Smooth muscle cell (in vitro differentiated cells): ENCODE results near the gene MYL10. TPM values are rescaled to one million over a fixed set of nuclear protein-coding genes. Genes with fewer than 3 reads are reported as not detected.

Source experiments
- DNase-seq: peaks from one replicate; lab custom pipeline; 2025; ENCODE audit not compliant: unreplicated experiment; lab: John Stamatoyannopoulos, UW
- H2AFZ ChIP-seq: fragments of 200-600 bp; sonication (generic); 2 replicates; pipeline ENCODE4 v1.6.0; 2016; ENCODE audit warnings: antibody characterized with exemption, low read depth, mild to moderate bottlenecking
- H3F3A ChIP-seq: fragments of 200-600 bp; sonication (generic); 2 replicates; pipeline ENCODE4 v1.6.0; 2017; ENCODE audit warnings: antibody characterized with exemption, low read depth
- H3K27ac ChIP-seq: fragments of 200-600 bp; sonication (generic); 2 replicates; pipeline ENCODE4 v1.5.1; 2016; ENCODE audit warnings: low read depth, mild to moderate bottlenecking
- H3K27me3 ChIP-seq: fragments of 200-600 bp; sonication (generic); 2 replicates; pipeline ENCODE4 v1.6.1; 2016; ENCODE audit warnings: low read depth, mild to moderate bottlenecking
- H3K36me3 ChIP-seq: fragments of 200-600 bp; sonication (generic); 2 replicates; pipeline ENCODE4 v1.5.1; 2016; ENCODE audit warnings: low read depth
- H3K4me1 ChIP-seq: fragments of 200-600 bp; sonication (generic); 2 replicates; pipeline ENCODE4 v1.5.1; 2016; ENCODE audit warnings: low read depth
- H3K4me2 ChIP-seq: fragments of 200-600 bp; sonication (generic); 2 replicates; pipeline ENCODE4 v1.6.0; 2016; ENCODE audit warnings: mild to moderate bottlenecking
- H3K4me3 ChIP-seq: fragments of 200-600 bp; sonication (generic); 2 replicates; pipeline ENCODE4 v1.5.1; 2016; ENCODE audit warnings: mild to moderate bottlenecking
- H3K79me2 ChIP-seq: fragments of 200-600 bp; sonication (generic); 2 replicates; pipeline ENCODE4 v1.6.0; 2016; ENCODE audit warnings: low read depth, mild to moderate bottlenecking
- H3K9ac ChIP-seq: fragments of 200-600 bp; sonication (generic); 2 replicates; pipeline ENCODE4 v1.6.0; 2016; ENCODE audit warnings: low read depth
- H3K9me3 ChIP-seq: fragments of 200-600 bp; sonication (generic); replicated peaks from 2 replicates; pipeline ENCODE4 v1.5.1; 2016; ENCODE audit warnings: low read depth
- H4K20me1 ChIP-seq: fragments of 200-600 bp; sonication (generic); 2 replicates; pipeline ENCODE4 v1.6.0; 2016; ENCODE audit warnings: low read depth
- WGBS: methylation state at CpG from one replicate; pipeline ENCODE4 v1.1.7; 2016; ENCODE audit warnings: low lambda C conversion rate; 5-methylcytosine and 5-hydroxymethylcytosine counted together
- polyA plus RNA-seq: library from polyadenylated mRNA; unstranded; fragments of >200 nt; fragmentation: Nextera tagmentation; extraction: Ambion mirVana; gene quantifications from 2 replicates; pipeline ENCODE4 v1.2.1, GENCODE V29; 2016
- total RNA-seq: library from RNA; depleted of rRNA; stranded (reverse); fragments of >200 nt; gene quantifications from 2 replicates; pipeline ENCODE4 v1.2.3, GENCODE V29; 2014
- TF ChIP-seq, protein P1 (sequence below): fragments of 200-600 bp; sonication (generic); IDR thresholded peaks from 2 replicates; pipeline ENCODE4 v1.5.1; 2017; ENCODE audit warnings: borderline replicate concordance, mild to moderate bottlenecking, antibody characterized with exemption; ENCODE audit not compliant: insufficient read depth, poor library complexity, severe bottlenecking

MYL10 gene
- total and polyA plus RNA-seq, 2 experiments from 2014 or later, result 5.3 to 32.7 TPM

DNA sequence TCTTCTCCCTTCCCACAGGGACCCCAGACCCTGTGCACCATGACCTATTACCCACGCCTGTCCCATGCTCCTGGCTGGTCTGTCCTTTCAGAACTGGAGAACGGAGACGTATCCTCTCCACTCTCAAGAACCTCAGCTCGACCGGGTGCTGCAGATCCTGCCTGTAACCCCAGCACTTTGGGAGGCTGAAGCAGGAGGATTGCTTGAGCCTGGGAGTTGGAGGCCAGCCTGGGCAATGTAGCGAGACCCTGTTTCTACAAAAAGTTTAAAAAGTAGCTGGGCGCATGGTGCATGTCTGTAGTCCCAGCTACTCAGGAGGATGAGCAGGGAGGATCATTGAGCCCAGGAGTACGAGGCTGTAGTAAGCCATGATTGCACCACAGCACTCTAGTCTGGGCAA is 37.2 kb upstream of the MYL10 start:
- TF ChIP-seq, protein P1, sequence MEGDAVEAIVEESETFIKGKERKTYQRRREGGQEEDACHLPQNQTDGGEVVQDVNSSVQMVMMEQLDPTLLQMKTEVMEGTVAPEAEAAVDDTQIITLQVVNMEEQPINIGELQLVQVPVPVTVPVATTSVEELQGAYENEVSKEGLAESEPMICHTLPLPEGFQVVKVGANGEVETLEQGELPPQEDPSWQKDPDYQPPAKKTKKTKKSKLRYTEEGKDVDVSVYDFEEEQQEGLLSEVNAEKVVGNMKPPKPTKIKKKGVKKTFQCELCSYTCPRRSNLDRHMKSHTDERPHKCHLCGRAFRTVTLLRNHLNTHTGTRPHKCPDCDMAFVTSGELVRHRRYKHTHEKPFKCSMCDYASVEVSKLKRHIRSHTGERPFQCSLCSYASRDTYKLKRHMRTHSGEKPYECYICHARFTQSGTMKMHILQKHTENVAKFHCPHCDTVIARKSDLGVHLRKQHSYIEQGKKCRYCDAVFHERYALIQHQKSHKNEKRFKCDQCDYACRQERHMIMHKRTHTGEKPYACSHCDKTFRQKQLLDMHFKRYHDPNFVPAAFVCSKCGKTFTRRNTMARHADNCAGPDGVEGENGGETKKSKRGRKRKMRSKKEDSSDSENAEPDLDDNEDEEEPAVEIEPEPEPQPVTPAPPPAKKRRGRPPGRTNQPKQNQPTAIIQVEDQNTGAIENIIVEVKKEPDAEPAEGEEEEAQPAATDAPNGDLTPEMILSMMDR, result no peak
- H3K36me3 ChIP-seq, result no peaks in the 10 kb centered on the region
- H3K4me1 ChIP-seq, result no peaks in the 10 kb centered on the region
- DNase-seq, result no peak
- no peaks in the 10 kb centered on the region for H3F3A ChIP-seq
- no peaks in the 10 kb centered on the region for H4K20me1 ChIP-seq
- H3K4me3 ChIP-seq, result no peak overlapping the region
- H3K9ac ChIP-seq, result no peak overlapping the region
- no peak overlapping the region for H3K27ac ChIP-seq
- H3K4me2 ChIP-seq, result no peak overlapping the region
- no peaks in the 10 kb centered on the region for H3K27me3 ChIP-seq
- H2AFZ ChIP-seq, result no peak overlapping the region
- 86% methylated on average over 8 of the region's 8 CpGs for WGBS
- no peaks in the 10 kb centered on the region for H3K79me2 ChIP-seq
- H3K9me3 ChIP-seq, result no peaks in the 10 kb centered on the region

DNA sequence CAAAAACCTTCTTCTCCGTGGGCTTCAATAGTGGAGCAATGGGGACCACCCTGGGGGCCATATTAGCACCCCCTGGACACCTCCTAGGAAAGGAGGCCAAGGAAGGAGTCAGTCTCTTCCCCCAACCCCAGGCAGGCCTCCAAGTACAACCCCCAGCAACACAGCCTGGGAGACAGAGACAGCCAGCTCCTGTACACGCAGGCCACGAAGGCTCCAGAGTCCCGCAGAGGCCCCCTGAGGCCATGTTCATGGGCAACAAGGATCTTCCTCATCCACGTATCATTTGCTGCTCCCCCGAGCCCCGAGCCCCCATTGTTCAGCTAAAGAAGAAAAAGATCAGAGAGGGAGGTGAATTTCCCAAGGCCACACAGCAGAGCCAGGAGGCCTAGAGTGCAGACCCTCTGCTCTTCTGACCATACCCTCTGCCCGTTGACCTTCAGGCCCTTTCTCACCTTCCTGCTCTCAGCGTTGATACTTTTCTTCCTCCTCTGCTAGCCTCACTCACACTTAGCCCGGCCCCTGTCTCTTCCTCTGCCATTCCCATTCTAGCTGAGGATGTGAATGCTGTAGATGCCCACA is 35.9 kb upstream of the MYL10 start:
- Histone ChIP-seq H3K4me3 (no peak overlapping the region), H3K9me3 (no peaks in the 10 kb centered on the region), H3K9ac (no peak overlapping the region), H4K20me1 (no peaks in the 10 kb centered on the region), H2AFZ (no peak overlapping the region), H3F3A (no peaks in the 10 kb centered on the region), H3K79me2 (no peaks in the 10 kb centered on the region), H3K4me2 (no peak overlapping the region), H3K4me1 (no peaks in the 10 kb centered on the region), H3K36me3 (no peaks in the 10 kb centered on the region), H3K27ac (no peak overlapping the region), H3K27me3 (no peaks in the 10 kb centered on the region)
- DNase-seq, result no peak
- WGBS, result 82% methylated on average over 10 of the region's 10 CpGs
- TF ChIP-seq, protein P1, result no peak

DNA sequence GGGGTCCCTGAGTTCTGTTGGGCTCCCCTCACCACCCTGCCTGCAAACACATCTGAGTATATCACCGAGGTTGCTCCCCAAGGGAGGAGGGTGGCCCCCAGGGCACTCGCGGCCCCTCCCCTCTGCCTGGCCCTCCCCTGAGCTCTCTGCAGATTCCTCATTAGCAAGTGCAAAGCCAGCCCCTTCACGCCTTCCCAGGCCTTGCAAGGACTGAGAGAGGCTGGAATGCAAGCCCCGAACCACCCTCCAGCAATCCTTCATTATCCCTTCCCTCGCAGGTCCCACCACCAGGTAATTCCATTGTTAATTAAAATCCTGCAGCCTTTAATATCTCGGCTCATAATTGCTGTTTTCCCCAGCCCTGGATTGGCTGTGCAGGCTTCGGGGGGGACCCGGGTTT is 35.3 kb upstream of the MYL10 start:
- no peak overlapping the region for H3K27ac ChIP-seq
- DNase-seq, result no peak
- TF ChIP-seq, protein P1, result no peak
- H3K4me1 ChIP-seq, result no peaks in the 10 kb centered on the region
- no peaks in the 10 kb centered on the region for H3F3A ChIP-seq
- H3K27me3 ChIP-seq, result no peaks in the 10 kb centered on the region
- no peak overlapping the region for H3K9ac ChIP-seq
- H3K9me3 ChIP-seq, result no peaks in the 10 kb centered on the region
- H3K36me3 ChIP-seq, result no peaks in the 10 kb centered on the region
- no peaks in the 10 kb centered on the region for H4K20me1 ChIP-seq
- H3K4me3 ChIP-seq, result no peak overlapping the region
- H3K4me2 ChIP-seq, result no peak overlapping the region
- no peaks in the 10 kb centered on the region for H3K79me2 ChIP-seq
- H2AFZ ChIP-seq, result no peak overlapping the region
- whole genome bisulfite sequencing, result 46% methylated on average over 6 of the region's 9 CpGs

DNA sequence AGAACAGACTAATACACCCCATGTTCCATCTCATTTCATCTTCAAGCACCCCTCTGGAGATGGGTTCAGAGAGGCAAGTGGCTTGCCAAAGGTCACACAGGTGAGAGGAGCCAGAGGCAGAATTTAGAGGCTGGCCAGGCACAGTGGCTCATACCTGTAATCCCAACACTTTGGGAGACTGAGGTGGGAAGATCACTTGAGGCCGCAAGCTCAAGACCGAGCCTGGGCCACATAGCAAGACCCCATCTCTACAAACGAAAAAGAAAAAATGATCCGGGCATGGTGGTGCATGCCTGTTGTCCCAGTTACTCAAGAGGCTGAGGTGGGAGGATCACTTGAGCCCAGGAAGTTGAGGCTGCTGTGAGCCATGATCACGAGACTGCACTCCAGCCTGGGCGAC is 34.7 kb upstream of the MYL10 start:
- 96% methylated on average over 6 of the region's 6 CpGs for WGBS
- H3K79me2 ChIP-seq, result no peaks in the 10 kb centered on the region
- no peak for DNase-seq

More for the DNA sequence above, 34.7 kb upstream of the MYL10 start:
- H3F3A ChIP-seq, result no peaks in the 10 kb centered on the region
- no peak overlapping the region for H3K27ac ChIP-seq
- H2AFZ ChIP-seq, result no peak overlapping the region
- no peaks in the 10 kb centered on the region for H3K36me3 ChIP-seq
- no peaks in the 10 kb centered on the region for H3K27me3 ChIP-seq
- no peak overlapping the region for H3K9ac ChIP-seq
- H4K20me1 ChIP-seq, result no peaks in the 10 kb centered on the region
- H3K9me3 ChIP-seq, result no peaks in the 10 kb centered on the region
- H3K4me1 ChIP-seq, result no peaks in the 10 kb centered on the region
- H3K4me3 ChIP-seq, result no peak overlapping the region
- no peak overlapping the region for H3K4me2 ChIP-seq
- TF ChIP-seq, protein P1, result no peak
